Fibroblast of the aortic adventitia (primary cell): ENCODE results near the gene ME2. TPM values are rescaled to one million over a fixed set of nuclear protein-coding genes. Genes with fewer than 3 reads are reported as not detected.
"Not testable (repeated sequence)": the region's sequence is repeated elsewhere in the genome, so short reads cannot be mapped to it uniquely, and the experiment has no call there.

Experiments
- DNase-seq: peaks from one replicate; pipeline ENCODE4 v3.0.0-alpha.2; 2010; ENCODE audit warnings: low read depth
- H3K4me3 ChIP-seq: 2 replicates; pipeline ENCODE4 v1.5.1; 2011; ENCODE audit warnings: low read depth, mild to moderate bottlenecking, control low read depth, low read length, moderate library complexity
- CTCF ChIP-seq: IDR thresholded peaks from 2 replicates; pipeline ENCODE4 v1.5.1; 2011; ENCODE audit warnings: mild to moderate bottlenecking, low read length, control low read depth, inconsistent platforms; ENCODE audit not compliant: insufficient read depth
- total RNA-seq: library from RNA; depleted of rRNA; stranded (reverse); fragments of >200 nt; gene quantifications from 2 replicates; pipeline ENCODE4 v1.2.3, GENCODE V29; 2012; ENCODE audit warnings: low replicate concordance

ME2 gene
- total RNA-seq, result 37.9 and 48.6 TPM in 2 replicates

GRCh38 chr18:50878345-50879301, at the start of gene ME2:
Gene ME2 (plus strand): TSS chr18:50879118. CDS start chr18:50895821, 16,703 bp downstream.
- peak; percentile 86 for DNase-seq
- no peak for TF ChIP-seq CTCF
- H3K4me3 ChIP-seq, result peak within 1 kb of the TSS; percentile 91

- no peak for TF ChIP-seq CTCF
- no peak overlapping the region for H3K4me3 ChIP-seq
- no peak for DNase-seq
Measured at GRCh38 chr18:50829644-50830043, 49.3 kb upstream of the ME2 start.

- DNase-seq, result no peak
- no peak for TF ChIP-seq CTCF
- no peak overlapping the region for H3K4me3 ChIP-seq
Measured at GRCh38 chr18:50830544-50830943, 48.4 kb upstream of the ME2 start.

GRCh38 chr18:50832754-50833153, 46.2 kb upstream of the ME2 start:
- no peak overlapping the region for H3K4me3 ChIP-seq
- DNase-seq, result no peak
- TF ChIP-seq CTCF, result no peak

- H3K4me3 ChIP-seq, DNase-seq: not testable (repeated sequence)
Measured at GRCh38 chr18:50833496-50833895, 45.4 kb upstream of the ME2 start.

GRCh38 chr18:50836521-50836957, 42.4 kb upstream of the ME2 start:
- no peak for TF ChIP-seq CTCF
- DNase-seq, result peak; percentile 78
- no peak overlapping the region for H3K4me3 ChIP-seq

GRCh38 chr18:50839341-50839740, 39.6 kb upstream of the ME2 start:
- H3K4me3 ChIP-seq, result no peak overlapping the region
- no peak for DNase-seq
- TF ChIP-seq CTCF, result no peak
